OCI-LY3 (cell line): Measurements from ENCODE around the gene UBR7.

Source experiments
- H2AFZ ChIP-seq: fragments of 200-600, 300-600 bp; shearing (Covaris generic); 2 replicates; pipeline ENCODE4 v1.6.0; 2014; ENCODE audit warnings: antibody characterized with exemption, low read depth, low read length
- H3K27ac ChIP-seq: fragments of 200-600, 300-600 bp; sonication (generic); 2 replicates; pipeline ENCODE4 v1.5.1; 2014; ENCODE audit warnings: mild to moderate bottlenecking, low read length, moderate library complexity, mixed read lengths
- H3K27me3 ChIP-seq: fragments of 200-600, 300-600 bp; sonication (generic); 2 replicates; pipeline ENCODE4 v1.6.1; 2014; ENCODE audit warnings: low read depth, low read length, mixed read lengths
- H3K36me3 ChIP-seq: fragments of 200-600, 300-600 bp; sonication (generic); replicated peaks from 2 replicates; pipeline ENCODE3; 2014; ENCODE audit warnings: low read depth, low read length, mixed read lengths
- H3K4me1 ChIP-seq: fragments of 300-600, 200-600 bp; sonication (generic); 2 replicates; pipeline ENCODE4 v1.6.1; 2014; ENCODE audit warnings: low read length, mixed read lengths
- H3K4me2 ChIP-seq: fragments of 200-600, 300-600 bp; sonication (generic); 2 replicates; pipeline ENCODE4 v1.6.1; 2014; ENCODE audit warnings: low read length, mixed read lengths
- H3K4me3 ChIP-seq: fragments of 300-600, 200-600 bp; sonication (generic); 2 replicates; pipeline ENCODE4 v1.5.1; 2014; ENCODE audit warnings: antibody characterized with exemption, mild to moderate bottlenecking, low read length, moderate library complexity
- H3K79me2 ChIP-seq: fragments of 300-600, 200-600 bp; shearing (Covaris generic); 2 replicates; pipeline ENCODE4 v1.6.1; 2014; ENCODE audit warnings: mild to moderate bottlenecking, low read length, mixed read lengths
- H3K9ac ChIP-seq: fragments of 300-600, 200-600 bp; shearing (Covaris generic); 2 replicates; pipeline ENCODE4 v1.6.0; 2014; ENCODE audit warnings: mild to moderate bottlenecking, low read length, moderate library complexity
- H3K9me3 ChIP-seq: fragments of 200-600, 300-600 bp; shearing (Covaris generic); 2 replicates; pipeline ENCODE4 v1.6.1; 2014; ENCODE audit warnings: low read length, mixed read lengths; ENCODE audit not compliant: insufficient read depth
- H4K20me1 ChIP-seq: fragments of 200-600, 300-600 bp; sonication (generic); 2 replicates; pipeline ENCODE4 v1.6.1; 2016; ENCODE audit warnings: low read length, mixed read lengths; ENCODE audit not compliant: insufficient read depth
- CTCF ChIP-seq: fragments of 200-600, 300-600 bp; sonication (generic); IDR thresholded peaks from 2 replicates; pipeline ENCODE4 v1.5.1; 2014; ENCODE audit warnings: antibody characterized with exemption, low read length, low read depth
- EZH2phosphoT487 ChIP-seq: fragments of 200-600 bp; shearing (Covaris generic); IDR thresholded peaks from 2 replicates; pipeline ENCODE4 v1.6.1; 2018; ENCODE audit warnings: antibody characterized with exemption, mixed run types, low read depth

The UBR7 gene

DNA sequence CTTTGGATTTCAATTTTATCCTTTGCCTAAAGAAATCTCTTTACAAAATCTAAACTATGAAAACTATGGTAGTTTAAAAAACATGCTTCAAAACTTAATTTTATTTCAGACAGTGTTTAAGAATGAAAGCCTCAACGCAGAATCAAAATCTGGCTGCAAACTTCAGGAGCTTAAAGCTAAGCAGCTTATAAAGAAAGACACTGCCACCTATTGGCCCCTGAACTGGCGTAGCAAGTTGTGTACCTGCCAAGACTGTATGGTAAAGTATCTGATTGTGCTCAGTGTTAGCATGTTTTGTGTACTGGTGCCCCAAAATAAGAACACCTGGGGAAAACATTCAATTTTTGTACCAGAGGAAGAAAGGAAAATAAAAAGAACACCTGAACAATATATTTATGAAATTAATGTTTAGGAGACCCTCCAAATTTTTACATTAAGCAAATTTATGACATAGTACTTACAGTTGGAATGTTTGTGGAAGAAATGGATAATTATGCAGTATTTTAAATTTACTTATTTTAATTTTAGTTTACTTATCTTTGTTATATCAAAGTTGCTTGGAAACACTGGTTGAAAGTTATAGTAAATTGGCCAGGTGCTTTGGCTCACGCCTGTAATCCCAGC lies 12.2 kb downstream of the UBR7 start:
- H4K20me1 ChIP-seq = no peaks in the 10 kb centered on the region
- H3K79me2 ChIP-seq = no peaks in the 10 kb centered on the region
- peaks cover 16% of the 10 kb centered on the region for H3K36me3 ChIP-seq
- H3K4me3 ChIP-seq = no peak overlapping the region
- no peaks in the 10 kb centered on the region for H3K4me1 ChIP-seq
- no peaks in the 10 kb centered on the region for H3K9me3 ChIP-seq
- TF ChIP-seq EZH2phosphoT487 = no peak
- peak; percentile 81 for TF ChIP-seq CTCF
- no peaks in the 10 kb centered on the region for H3K27me3 ChIP-seq
- no peak overlapping the region for H2AFZ ChIP-seq
- H3K9ac ChIP-seq = no peak overlapping the region
- no peak overlapping the region for H3K27ac ChIP-seq
- H3K4me2 ChIP-seq = no peak overlapping the region

DNA sequence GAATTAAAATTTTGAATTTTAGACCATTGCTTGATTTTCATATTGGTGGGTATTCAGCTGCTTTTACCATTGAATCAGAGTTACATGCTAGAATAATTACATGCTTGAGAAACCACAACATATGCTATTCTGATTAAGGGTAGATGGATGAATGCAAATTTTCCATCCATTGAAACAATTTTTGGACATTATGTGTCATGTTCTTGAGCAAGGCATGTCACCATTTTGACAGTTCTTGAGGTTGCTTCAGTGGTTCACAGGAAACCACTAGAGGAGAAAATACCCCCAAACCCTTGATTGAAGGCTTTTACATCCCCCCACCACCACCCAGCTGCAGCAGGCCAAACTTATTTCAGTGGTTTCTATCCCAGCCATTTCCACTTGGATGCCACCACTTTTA lies 13.5 kb downstream of the UBR7 start:
- Histone ChIP-seq H3K4me2 (no peak overlapping the region), H3K9me3 (no peaks in the 10 kb centered on the region), H3K27ac (no peak overlapping the region), H3K4me3 (no peak overlapping the region), H3K27me3 (no peaks in the 10 kb centered on the region), H3K79me2 (no peaks in the 10 kb centered on the region), H3K9ac (no peak overlapping the region), H2AFZ (no peak overlapping the region), H3K4me1 (no peaks in the 10 kb centered on the region), H3K36me3 (peaks cover 9% of the 10 kb centered on the region), H4K20me1 (no peaks in the 10 kb centered on the region)
- no peak for TF ChIP-seq EZH2phosphoT487
- no peak for TF ChIP-seq CTCF

- no peak for TF ChIP-seq EZH2phosphoT487
- Histone ChIP-seq H3K79me2 (no peaks in the 10 kb centered on the region), H3K4me3 (no peak overlapping the region), H3K4me1 (no peaks in the 10 kb centered on the region), H3K27ac (no peak overlapping the region), H2AFZ (no peak overlapping the region), H3K4me2 (no peak overlapping the region), H3K27me3 (no peaks in the 10 kb centered on the region), H3K36me3 (peaks cover 23% of the 10 kb centered on the region), H3K9me3 (no peaks in the 10 kb centered on the region), H3K9ac (no peak overlapping the region), H4K20me1 (no peaks in the 10 kb centered on the region)
Observed at GRCh38 chr14:93223565-93223964, 16.5 kb downstream of the UBR7 start.

DNA sequence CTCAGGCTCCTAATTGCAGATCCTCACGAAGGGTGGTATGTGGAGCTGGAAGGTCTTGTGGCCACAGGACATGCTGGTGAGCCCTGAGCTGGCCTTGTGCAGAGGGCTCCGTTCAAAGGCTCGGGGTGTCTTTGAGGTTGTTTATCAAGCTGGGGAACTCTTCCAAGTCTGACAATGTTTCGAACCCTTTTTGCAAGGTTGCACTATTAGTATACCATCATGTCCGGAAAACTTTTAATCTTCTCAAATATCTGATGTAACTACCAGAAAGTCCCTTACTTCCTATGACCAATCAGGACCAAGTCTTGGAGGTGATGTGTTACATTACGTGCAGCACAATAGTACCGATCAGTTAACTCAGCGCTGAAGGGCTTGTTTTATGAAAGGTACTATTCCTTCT lies 21.5 kb downstream of the UBR7 start:
- Histone ChIP-seq H2AFZ (no peak overlapping the region), H3K79me2 (no peaks in the 10 kb centered on the region), H3K4me1 (no peaks in the 10 kb centered on the region), H3K9ac (no peak overlapping the region), H3K27ac (no peak overlapping the region), H3K4me2 (no peak overlapping the region), H3K9me3 (no peaks in the 10 kb centered on the region), H3K4me3 (no peak overlapping the region), H3K27me3 (no peaks in the 10 kb centered on the region), H3K36me3 (peaks cover 20% of the 10 kb centered on the region), H4K20me1 (no peaks in the 10 kb centered on the region)
- TF ChIP-seq EZH2phosphoT487 = no peak

DNA sequence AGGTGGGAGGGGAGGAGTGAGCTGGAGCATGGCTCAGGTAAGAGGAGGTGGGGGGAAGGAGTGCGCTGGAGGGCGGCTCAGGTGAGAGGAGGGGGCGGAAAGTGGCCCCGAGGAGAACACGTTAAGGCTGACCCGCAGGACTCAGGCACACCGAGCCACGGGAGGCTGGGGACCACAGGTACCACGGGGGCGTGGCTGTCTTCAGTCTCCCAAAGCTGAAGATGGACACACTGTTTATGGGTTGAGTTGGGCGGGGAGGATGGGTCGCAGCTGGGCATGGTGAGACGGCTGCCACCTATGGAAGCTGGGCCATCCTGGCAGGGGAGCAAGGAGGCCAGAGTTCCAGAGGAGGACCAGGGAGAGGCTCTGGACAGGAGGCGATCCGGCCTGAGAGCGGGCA lies 23.5 kb downstream of the UBR7 start:
- H3K4me2 ChIP-seq = no peak overlapping the region
- TF ChIP-seq CTCF = no peak
- no peak for TF ChIP-seq EZH2phosphoT487
- H4K20me1 ChIP-seq = no peaks in the 10 kb centered on the region
- H3K79me2 ChIP-seq = no peaks in the 10 kb centered on the region
- H3K9ac ChIP-seq = no peak overlapping the region
- no peaks in the 10 kb centered on the region for H3K27me3 ChIP-seq
- no peaks in the 10 kb centered on the region for H3K4me1 ChIP-seq
- H3K9me3 ChIP-seq = no peaks in the 10 kb centered on the region
- H3K4me3 ChIP-seq = no peak overlapping the region
- H2AFZ ChIP-seq = no peak overlapping the region
- peaks cover 20% of the 10 kb centered on the region for H3K36me3 ChIP-seq
- no peak overlapping the region for H3K27ac ChIP-seq
